IMR-90 (cell line): ENCODE measurements around the gene TRIO.

Experiments
- CTCF ChIP-seq: conservative IDR thresholded peaks from 2 replicates; pipeline ENCODE4 v1.5.1; 2012; ENCODE audit warnings: mild to moderate bottlenecking, low read depth, low read length, improper control_type of control experiment
- ELK1 ChIP-seq: fragments of 150-350 bp; IDR thresholded peaks from 2 replicates; pipeline ENCODE4 v1.6.1; 2016; ENCODE audit warnings: low read depth, mild to moderate bottlenecking, low read length, moderate library complexity, borderline replicate concordance
- MXI1 ChIP-seq: IDR thresholded peaks from 2 replicates; pipeline ENCODE4 v1.6.1; 2012; ENCODE audit warnings: low read depth, mild to moderate bottlenecking, low read length, moderate library complexity, borderline replicate concordance
- RAD21 ChIP-seq: IDR thresholded peaks from 2 replicates; pipeline ENCODE4 v1.6.1; 2012; ENCODE audit warnings: low read length, improper control_type of control experiment

GRCh38 chr5:14109771-14110170 is 33.4 kb upstream of the TRIO start:
- no peak for TF ChIP-seq CTCF
- no peak for TF ChIP-seq MXI1
- TF ChIP-seq RAD21, result no peak
- TF ChIP-seq ELK1, result no peak
